B cell (primary cell): ENCODE results near the gene FGFRL1. TPM values are rescaled to one million over a fixed set of nuclear protein-coding genes. Genes with fewer than 3 reads are reported as not detected.

Source experiments
- ATAC-seq: fragments of 200-7000 bp; cut with Tn5 transposase; one replicate; pipeline ENCODE4 v1.10.0; 2021; ENCODE audit warnings: low read depth, mild to moderate bottlenecking, moderate number of reproducible peaks, moderate library complexity
- CTCF ChIA-PET: fragments of 350-600 bp; sonication (Branson Sonifier 250); formaldehyde crosslinking; loops from one replicate; lab custom pipeline; 2021; ENCODE audit warnings: antibody characterized with exemption, inconsistent platforms; lab: Charles Lee
- POLR2A ChIA-PET: fragments of 350-600 bp; sonication (Branson Sonifier 250); formaldehyde crosslinking; loops from one replicate; lab custom pipeline; 2021; ENCODE audit warnings: antibody characterized with exemption; lab: Charles Lee
- DNase-seq: peaks from one replicate; pipeline ENCODE4 v3.0.0; 2013
- H2AFZ ChIP-seq: 2 replicates; pipeline ENCODE4 v1.6.1; 2012; ENCODE audit warnings: mild to moderate bottlenecking, low read depth, low read length; ENCODE audit not compliant: insufficient read depth, poor library complexity, severe bottlenecking
- H3K27ac ChIP-seq, 2 donors: 1 replicate in 1 of 2; 2 replicates in 1 of 2; pipeline ENCODE4 v1.5.1; 2012 to 2013; ENCODE audit warnings: low read length in 2 of 2, mild to moderate bottlenecking in 2 of 2, moderate library complexity in 1 of 2
- H3K27me3 ChIP-seq, 4 experiments: fragments of 200-600 bp in 1 of 4; sonication (generic) in 1 of 4; replicated peaks in 1 of 4; 1 replicate in 2 of 4; 2 replicates in 2 of 4; pipeline versions ENCODE4 v1.6.1 to v1.7.0; 2013 to 2016; ENCODE audit warnings: low read length in 3 of 4, mild to moderate bottlenecking in 2 of 4, mixed read lengths in 1 of 4, moderate library complexity in 1 of 4; ENCODE audit not compliant: insufficient read depth in 4 of 4, control insufficient read depth in 3 of 4; ENCODE audit errors: control extremely low read depth in 1 of 4
- H3K36me3 ChIP-seq, 2 experiments: replicated peaks in 1 of 2; 1 replicate in 1 of 2; 2 replicates in 1 of 2; pipeline versions ENCODE4 v1.6.1 to v1.7.1; 2013; ENCODE audit warnings: low read length in 1 of 2; ENCODE audit not compliant: insufficient read depth in 2 of 2, control insufficient read depth in 1 of 2; ENCODE audit errors: control extremely low read depth in 1 of 2, extremely low read depth in 1 of 2
- H3K4me1 ChIP-seq, 2 donors: fragments of 200-600 bp in 1 of 2; sonication (generic) in 1 of 2; 1 replicate in 1 of 2; 2 replicates in 1 of 2; pipeline versions ENCODE4 v1.5.1 to v1.6.1; 2013 to 2017; ENCODE audit warnings: low read length in 2 of 2; ENCODE audit not compliant: control insufficient read depth in 2 of 2, insufficient read depth in 2 of 2
- H3K4me2 ChIP-seq: replicated peaks from 2 replicates; pipeline ENCODE3; 2012; ENCODE audit warnings: mild to moderate bottlenecking, low read depth, low read length; ENCODE audit not compliant: poor library complexity, severe bottlenecking
- H3K4me3 ChIP-seq, 5 experiments: fragments of 200-600 bp in 1 of 5; sonication (generic) in 1 of 5; 1 replicate in 3 of 5; 2 replicates in 2 of 5; pipeline versions ENCODE4 v1.5.1 to v1.7.0; 2011 to 2016; ENCODE audit warnings: low read length in 4 of 5, mild to moderate bottlenecking in 4 of 5, low read depth in 2 of 5, control low read depth in 1 of 5, moderate library complexity in 1 of 5; ENCODE audit not compliant: insufficient read depth in 1 of 5; ENCODE audit errors: control extremely low read depth in 1 of 5, extremely low read depth in 1 of 5
- H3K79me2 ChIP-seq: fragments of 200-600 bp; sonication (generic); one replicate; pipeline ENCODE4 v1.6.0; 2016; ENCODE audit warnings: low read length; ENCODE audit not compliant: control insufficient read depth, insufficient read depth
- H3K9ac ChIP-seq: fragments of 200-600 bp; sonication (generic); 2 replicates; pipeline ENCODE4 v1.6.1; 2017; ENCODE audit warnings: mild to moderate bottlenecking, low read length, moderate library complexity
- H3K9me3 ChIP-seq, 3 donors: one replicate each; pipeline versions ENCODE4 v1.6.1 to v1.7.1; 2013; ENCODE audit warnings: low read length in 2 of 3; ENCODE audit not compliant: control insufficient read depth in 2 of 3, insufficient read depth in 1 of 3; ENCODE audit errors: control extremely low read depth in 1 of 3
- H4K20me1 ChIP-seq: 2 replicates; pipeline ENCODE4 v1.6.0; 2012; ENCODE audit warnings: mild to moderate bottlenecking, low read length; ENCODE audit not compliant: insufficient read depth, control insufficient read depth, poor library complexity, severe bottlenecking
- H3K27ac Mint-ChIP-seq: one replicate; pipeline ENCODE4 v1.8.0; 2021; ENCODE audit warnings: mixed read lengths
- H3K27me3 Mint-ChIP-seq: one replicate; pipeline ENCODE4 v1.8.0; 2021; ENCODE audit warnings: mixed read lengths
- H3K4me1 Mint-ChIP-seq: one replicate; pipeline ENCODE4 v1.8.0; 2021; ENCODE audit warnings: mixed read lengths
- H3K4me3 Mint-ChIP-seq: one replicate; pipeline ENCODE4 v1.8.0; 2021; ENCODE audit warnings: mixed read lengths
- H3K9me3 Mint-ChIP-seq: one replicate; pipeline ENCODE4 v1.8.0; 2022; ENCODE audit warnings: mixed read lengths; ENCODE audit not compliant: insufficient read depth
- EZH2 ChIP-seq: IDR thresholded peaks from 2 replicates; pipeline ENCODE4 v1.6.1; 2012; ENCODE audit warnings: borderline replicate concordance, low read depth, mild to moderate bottlenecking, moderate library complexity, low read length; ENCODE audit not compliant: insufficient read depth, poor library complexity, severe bottlenecking
- WGBS: methylation state at CpG from one replicate; pipeline ENCODE4 v1.1.5; 2013; ENCODE audit warnings: missing lambda C conversion rate; ENCODE audit not compliant: insufficient coverage; 5-methylcytosine and 5-hydroxymethylcytosine counted together
- intact Hi-C: fragments of 100-400 bp; cut with micrococcal nuclease; formaldehyde crosslinking; loops from one replicate; pipeline ENCODE4 v1.10.0; 2022
- polyA plus RNA-seq: library from polyadenylated mRNA; depleted of rRNA; stranded (reverse); fragments of >200 nt; gene quantifications from 2 replicates; pipeline ENCODE4 v1.2.3, GENCODE V29; 2012
- total RNA-seq, 2 donors: library from RNA; stranded (reverse); fragments of 120-200 nt in 1 of 2; gene quantifications; 1 replicate in 1 of 2; 2 replicates in 1 of 2; pipeline versions ENCODE4 v1.2.3 to v1.2.4, GENCODE V29; 2013 to 2022
- TF ChIP-seq, protein P1 (sequence below): fragments of 200-600 bp; IDR thresholded peaks from one replicate; pipeline ENCODE4 v1.8.0; 2022; ENCODE audit warnings: antibody characterized with exemption, mild to moderate bottlenecking

Gene FGFRL1
- total and polyA plus RNA-seq, 2 donors (not counting 1 experiment from before 2014, with no cell fraction given): 24.1 to 28.9 TPM

- Mint-ChIP-seq H3K9me3 (no peaks in the 10 kb centered on the region), H3K27ac (no peak overlapping the region), H3K4me1 (peaks cover 2% of the 10 kb centered on the region), H3K27me3 (peaks cover 21% of the 10 kb centered on the region), H3K4me3 (no peak overlapping the region)
- Histone ChIP-seq H3K79me2 (no peaks in the 10 kb centered on the region), H3K4me1 (peaks cover under 1 to 10% of the 10 kb centered on the region in 2 donors), H3K9me3 (peaks cover 0 to 16% (median 0%) of the 10 kb centered on the region in 3 donors), H3K4me3 (no peak overlapping the region), H2AFZ (no peak overlapping the region), H3K36me3 (no peaks in the 10 kb centered on the region), H3K27me3 (peaks cover 0 to 35% (median 14%) of the 10 kb centered on the region in 4 experiments), H4K20me1 (no peaks in the 10 kb centered on the region), H3K4me2 (no peak overlapping the region), H3K9ac (no peak overlapping the region), H3K27ac (no peak overlapping the region)
- TF ChIP-seq EZH2: no peak
- TF ChIP-seq, protein P1, sequence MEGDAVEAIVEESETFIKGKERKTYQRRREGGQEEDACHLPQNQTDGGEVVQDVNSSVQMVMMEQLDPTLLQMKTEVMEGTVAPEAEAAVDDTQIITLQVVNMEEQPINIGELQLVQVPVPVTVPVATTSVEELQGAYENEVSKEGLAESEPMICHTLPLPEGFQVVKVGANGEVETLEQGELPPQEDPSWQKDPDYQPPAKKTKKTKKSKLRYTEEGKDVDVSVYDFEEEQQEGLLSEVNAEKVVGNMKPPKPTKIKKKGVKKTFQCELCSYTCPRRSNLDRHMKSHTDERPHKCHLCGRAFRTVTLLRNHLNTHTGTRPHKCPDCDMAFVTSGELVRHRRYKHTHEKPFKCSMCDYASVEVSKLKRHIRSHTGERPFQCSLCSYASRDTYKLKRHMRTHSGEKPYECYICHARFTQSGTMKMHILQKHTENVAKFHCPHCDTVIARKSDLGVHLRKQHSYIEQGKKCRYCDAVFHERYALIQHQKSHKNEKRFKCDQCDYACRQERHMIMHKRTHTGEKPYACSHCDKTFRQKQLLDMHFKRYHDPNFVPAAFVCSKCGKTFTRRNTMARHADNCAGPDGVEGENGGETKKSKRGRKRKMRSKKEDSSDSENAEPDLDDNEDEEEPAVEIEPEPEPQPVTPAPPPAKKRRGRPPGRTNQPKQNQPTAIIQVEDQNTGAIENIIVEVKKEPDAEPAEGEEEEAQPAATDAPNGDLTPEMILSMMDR: no peak
- no peak for ATAC-seq
- CTCF ChIA-PET: no interaction called here
- 92% methylated on average over 12 of the region's 12 CpGs for WGBS
- intact Hi-C loops: no loop called here
- no peak for DNase-seq
- POLR2A ChIA-PET: no interaction called here
These were observed 33.2 kb downstream of the FGFRL1 start for GRCh38 chr4:1044469-1045192.

- TF ChIP-seq, protein P1: no peak
- TF ChIP-seq EZH2: no peak
- Mint-ChIP-seq H3K4me3 (no peak overlapping the region), H3K27me3 (peaks cover 21% of the 10 kb centered on the region), H3K4me1 (peaks cover 2% of the 10 kb centered on the region), H3K9me3 (no peaks in the 10 kb centered on the region), H3K27ac (no peak overlapping the region)
- WGBS: 92% methylated on average over 14 of the region's 14 CpGs
- Histone ChIP-seq H4K20me1 (no peaks in the 10 kb centered on the region), H3K36me3 (no peaks in the 10 kb centered on the region), H2AFZ (no peak overlapping the region), H3K27me3 (peaks cover 0 to 35% (median 14%) of the 10 kb centered on the region in 4 experiments), H3K9ac (no peak overlapping the region), H3K79me2 (no peaks in the 10 kb centered on the region), H3K27ac (no peak overlapping the region), H3K9me3 (peaks cover 0 to 16% (median 0%) of the 10 kb centered on the region in 3 donors), H3K4me3 (no peak overlapping the region), H3K4me2 (no peak overlapping the region), H3K4me1 (peaks cover 3 to 10% of the 10 kb centered on the region in 2 donors)
- DNase-seq: no peak
- intact Hi-C loops: no loop called here
- ATAC-seq: no peak
- ChIA-PET CTCF (no interaction called here), POLR2A (no interaction called here)
These were observed 33.8 kb downstream of the FGFRL1 start for GRCh38 chr4:1045193-1045594.
